NCI-H1417 (cell line): Measurements from ENCODE around the gene EBPL.
"Not testable (repeated sequence)": the region's sequence is repeated elsewhere in the genome, so short reads cannot be mapped to it uniquely, and the experiment has no call there.

Experiments used
- DNase-seq, 3 experiments: peaks; one replicate each; lab custom pipeline; 2025; lab: John Stamatoyannopoulos, UW

Gene EBPL

GRCh38 chr13:49690995-49691784 lies at the start of gene EBPL:
Gene EBPL, minus strand, starts transcription at chr13:49691486. Its CDS starts 62 bp downstream, at chr13:49691424.
- peak; percentile 90 to 98 (median 97) for DNase-seq

DNA sequence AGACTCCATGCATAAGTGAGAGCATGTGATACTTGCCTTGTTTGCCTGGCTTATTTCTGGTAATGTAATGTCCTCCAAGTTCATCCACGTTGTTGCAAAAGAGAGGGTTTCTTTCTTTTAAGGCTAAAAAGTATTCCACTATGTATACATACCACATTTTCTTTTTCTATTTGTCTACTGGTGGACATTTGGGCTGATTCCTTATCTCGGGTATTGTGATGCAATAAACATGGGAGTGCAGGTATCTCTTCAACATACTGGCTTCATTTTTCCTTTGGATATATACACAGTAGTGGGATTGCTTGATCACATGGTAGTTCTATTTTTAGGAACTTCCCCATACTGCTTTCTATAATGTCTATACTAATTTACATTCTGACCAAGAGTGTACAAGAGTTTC lies 49.6 kb upstream of the EBPL start:
- no peak for DNase-seq

GRCh38 chr13:49739498-49740187 lies 48.4 kb upstream of the EBPL start:
- DNase-seq: no peak

- peak in 1 of 3 experiments; percentile 2 for DNase-seq
Measured at GRCh38 chr13:49733181-49733951, 42.1 kb upstream of the EBPL start.

DNA sequence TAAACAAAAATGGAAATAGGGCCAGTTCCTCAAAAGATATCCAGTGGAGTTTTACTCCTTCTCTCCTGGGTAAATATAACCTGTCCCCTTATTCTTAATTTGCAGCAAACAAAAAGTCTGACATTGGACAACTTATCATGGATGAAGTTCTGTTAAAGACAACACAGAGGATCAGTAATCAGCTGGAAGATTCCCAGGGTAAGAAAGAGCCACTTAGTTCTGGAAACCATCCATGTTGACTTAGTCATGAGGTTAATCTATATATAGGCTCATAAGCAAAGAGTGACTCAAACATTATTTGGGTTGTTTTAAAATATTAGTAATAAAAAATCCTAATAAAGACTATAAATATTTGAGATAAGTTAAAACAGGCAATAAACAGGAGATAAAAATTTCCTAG lies 40.5 kb upstream of the EBPL start:
- DNase-seq: no peak

GRCh38 chr13:49716615-49717014 lies 25.3 kb upstream of the EBPL start:
- DNase-seq: no peak

DNA sequence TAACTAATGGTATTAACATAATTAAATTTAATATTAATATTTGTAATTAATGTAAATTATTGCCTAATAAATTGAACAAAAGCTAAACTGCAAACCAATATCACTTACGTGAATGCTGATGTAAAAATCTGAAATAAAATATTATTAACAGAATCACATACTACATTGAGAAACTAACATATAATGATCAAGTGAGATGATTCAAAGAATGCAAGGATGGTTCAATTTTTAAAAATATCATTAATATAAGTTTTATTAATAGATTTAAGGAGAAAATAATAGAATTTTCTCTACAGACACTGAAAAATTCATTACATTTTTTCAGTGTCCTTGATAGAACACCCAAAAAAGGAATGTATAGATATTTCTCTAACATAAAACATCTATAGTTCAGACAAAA lies 23.5 kb upstream of the EBPL start:
- no peak for DNase-seq

DNA sequence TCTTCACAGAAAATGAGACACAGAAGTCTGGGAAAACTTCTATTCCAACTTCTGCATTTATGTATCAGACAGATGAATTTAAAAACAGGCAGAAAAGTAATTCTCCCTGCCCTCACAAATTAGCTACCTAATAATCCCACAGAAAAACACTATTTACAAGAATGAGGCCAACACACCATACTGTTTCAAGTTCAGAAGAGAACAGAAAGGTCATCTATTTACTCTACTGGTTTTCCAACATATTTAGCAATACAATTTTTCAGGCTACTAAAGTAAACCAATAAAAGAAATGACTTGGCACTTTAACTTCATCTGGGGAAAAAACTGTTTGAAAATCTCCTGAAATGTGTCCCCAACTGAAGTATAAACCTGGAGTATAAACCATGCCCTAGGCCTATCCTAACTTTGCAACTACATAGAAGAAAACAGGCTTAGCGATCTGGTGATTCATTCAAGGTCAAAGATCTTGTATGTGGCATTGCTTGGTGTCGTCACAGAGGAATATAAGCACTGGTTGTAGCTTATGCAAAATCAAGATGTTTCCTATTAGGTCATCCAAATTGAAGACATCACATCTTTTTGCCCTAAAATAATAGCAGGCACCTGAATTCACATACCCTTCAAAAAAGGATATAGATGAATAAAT lies 20.1 kb upstream of the EBPL start:
- DNase-seq: no peak

GRCh38 chr13:49704264-49704663 lies 13.0 kb upstream of the EBPL start:
- DNase-seq: not testable (repeated sequence)

DNA sequence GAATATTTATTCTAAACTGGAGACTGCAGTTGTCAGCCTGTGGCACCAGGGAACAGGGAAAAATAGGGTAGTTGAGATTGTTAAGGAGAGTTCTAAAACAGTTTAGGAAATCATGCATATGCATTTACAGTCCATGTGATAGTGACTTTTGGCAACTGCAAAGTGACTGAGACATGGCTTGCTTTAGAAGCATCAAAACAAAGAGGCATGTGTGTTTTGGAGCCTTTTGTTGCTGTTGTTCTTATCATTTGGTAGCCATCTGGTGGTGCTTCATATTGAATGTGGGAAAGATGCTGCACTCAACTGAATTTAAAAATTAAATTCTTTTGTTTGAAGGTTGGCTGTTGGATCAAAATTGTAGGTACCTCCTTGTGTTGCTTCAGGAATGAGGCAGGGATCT lies 10.2 kb upstream of the EBPL start:
- DNase-seq: no peak

- no peak for DNase-seq
Measured at GRCh38 chr13:49697468-49697867, 6.2 kb upstream of the EBPL start.

- DNase-seq: no peak
Measured at GRCh38 chr13:49694446-49694845, 3.2 kb upstream of the EBPL start.

- DNase-seq: no peak
Measured at GRCh38 chr13:49693877-49694276, 2.6 kb upstream of the EBPL start.

- no peak for DNase-seq
Measured at GRCh38 chr13:49693191-49693733, 2.0 kb upstream of the EBPL start.

GRCh38 chr13:49690133-49690994 lies 922 bp downstream of the EBPL start:
- DNase-seq: peak in 1 of 3 experiments; percentile 63

DNA sequence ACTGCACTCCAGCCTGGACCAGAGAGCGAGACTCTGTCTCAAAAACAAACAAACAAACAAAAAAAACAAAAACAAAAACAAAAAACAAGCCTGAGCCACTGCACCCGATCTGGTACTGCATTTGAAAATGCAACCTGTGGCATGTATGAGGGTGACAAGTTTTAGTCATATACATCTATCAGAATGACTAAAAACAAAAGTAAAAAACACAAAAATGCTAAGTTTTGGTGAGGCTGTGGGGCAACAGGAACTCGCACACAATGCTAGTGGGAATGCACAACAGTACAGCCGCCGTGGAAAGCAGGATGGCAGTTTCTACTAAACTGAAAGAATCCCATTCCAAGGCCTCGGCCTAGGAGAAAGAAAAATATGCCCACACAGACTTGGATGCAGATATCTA lies 7.8 kb downstream of the EBPL start:
- DNase-seq: no peak

DNA sequence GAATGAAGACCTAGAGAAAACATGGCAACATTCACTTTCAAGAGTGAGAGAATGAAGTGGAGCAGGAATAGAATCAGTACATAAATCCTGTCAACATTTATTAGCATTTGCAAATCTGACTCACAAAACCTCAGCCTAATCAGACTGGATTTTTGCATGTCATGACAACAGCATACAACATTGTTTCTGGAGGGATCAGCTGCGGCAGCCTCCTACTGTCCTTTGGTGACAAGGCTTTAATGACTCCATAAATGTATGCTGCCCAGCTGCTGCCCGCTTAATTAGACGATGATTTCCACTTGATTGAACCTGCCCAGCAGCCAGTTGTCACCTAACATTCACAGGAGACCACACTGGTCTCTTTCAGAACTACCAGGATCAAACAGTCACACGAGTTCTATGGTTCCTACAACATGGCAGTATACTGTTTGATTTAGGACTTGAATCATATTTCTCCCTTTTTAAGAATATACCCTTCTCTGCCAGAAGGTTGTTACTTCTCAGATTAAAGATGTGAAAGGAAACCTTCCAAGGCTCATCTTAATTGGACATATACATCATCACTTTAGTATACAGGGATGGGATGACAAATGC lies 9.3 kb downstream of the EBPL start:
- peak in 2 of 3 experiments; percentile 83 to 98 for DNase-seq

GRCh38 chr13:49679246-49679645 lies 12.0 kb downstream of the EBPL start:
- DNase-seq: no peak

DNA sequence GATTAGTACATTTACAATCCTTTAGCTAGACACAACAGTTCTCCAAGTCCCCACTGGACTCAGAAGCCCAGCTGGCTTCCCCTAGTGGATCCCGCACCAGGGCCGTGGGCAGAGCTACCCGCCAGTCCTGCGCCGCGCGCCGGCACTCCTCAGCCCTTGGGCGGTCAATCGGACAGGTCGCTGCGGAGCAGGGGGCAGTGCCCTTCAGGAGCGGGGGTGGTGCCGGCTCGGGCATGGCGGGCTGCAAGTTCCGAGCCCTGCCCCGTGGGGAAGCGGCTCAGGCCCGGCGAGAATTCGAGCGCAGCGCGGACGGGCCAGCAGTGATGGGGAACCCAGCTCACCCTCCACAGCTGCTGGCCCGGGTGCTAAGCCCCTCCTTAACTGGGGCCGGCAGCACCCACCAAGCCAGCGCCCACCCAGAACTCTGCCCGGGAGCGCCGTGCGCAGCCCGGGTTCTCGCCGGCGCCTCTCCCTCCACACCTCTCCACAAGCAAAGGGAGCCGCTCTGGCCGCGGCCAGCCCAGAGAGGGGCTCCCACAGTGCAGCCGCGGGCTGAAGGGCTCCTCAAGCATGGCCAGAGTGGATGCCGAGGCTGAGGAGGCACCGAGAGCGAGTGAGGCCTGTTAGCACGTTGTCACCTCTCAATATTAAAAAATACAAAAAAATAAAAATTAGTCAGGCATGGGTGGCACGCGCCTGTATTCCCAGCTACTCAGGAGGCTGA lies 12.9 kb downstream of the EBPL start:
- no peak for DNase-seq
